Neural progenitor cell (in vitro differentiated cells): ENCODE results near the gene TGFBR3. TPM values are rescaled to one million over a fixed set of nuclear protein-coding genes. Genes with fewer than 3 reads are reported as not detected.
A peak's percentile ranks its signal among the peaks of the same experiment; 100 is the strongest.

Experiments used
- DNase-seq: peaks from one replicate; pipeline ENCODE4 v3.0.0-alpha.2; 2016; ENCODE audit warnings: low spot score
- H2AFZ ChIP-seq: fragments of 200-600 bp; sonication (generic); replicated peaks from 2 replicates; pipeline ENCODE4 v1.6.1; 2016; ENCODE audit warnings: antibody characterized with exemption
- H3F3A ChIP-seq: fragments of 200-600 bp; sonication (generic); 2 replicates; pipeline ENCODE4 v1.6.1; 2016; ENCODE audit warnings: antibody characterized with exemption, low read depth
- H3K27ac ChIP-seq: fragments of 200-600 bp; sonication (generic); 2 replicates; pipeline ENCODE4 v1.5.1; 2016; ENCODE audit warnings: mild to moderate bottlenecking
- H3K27me3 ChIP-seq: fragments of 200-600 bp; sonication (generic); 2 replicates; pipeline ENCODE4 v1.6.1; 2016; ENCODE audit warnings: mild to moderate bottlenecking, moderate library complexity
- H3K36me3 ChIP-seq: fragments of 200-600 bp; sonication (generic); 2 replicates; pipeline ENCODE4 v1.5.1; 2016
- H3K4me1 ChIP-seq: fragments of 200-600 bp; sonication (generic); 2 replicates; pipeline ENCODE4 v1.6.1; 2016; ENCODE audit warnings: mixed run types
- H3K4me2 ChIP-seq: fragments of 200-600 bp; sonication (generic); 2 replicates; pipeline ENCODE4 v1.6.1; 2016
- H3K4me3 ChIP-seq: fragments of 200-600 bp; sonication (generic); 2 replicates; pipeline ENCODE4 v1.5.1; 2016
- H3K79me2 ChIP-seq: fragments of 200-600 bp; sonication (generic); 2 replicates; pipeline ENCODE4 v1.6.1; 2016; ENCODE audit warnings: low read depth
- H3K9ac ChIP-seq: fragments of 200-600 bp; sonication (generic); 2 replicates; pipeline ENCODE4 v1.6.1; 2016
- H3K9me3 ChIP-seq: fragments of 200-600 bp; sonication (generic); 2 replicates; pipeline ENCODE4 v1.5.1; 2016; ENCODE audit warnings: low read depth
- H4K20me1 ChIP-seq: fragments of 200-600 bp; sonication (generic); 2 replicates; pipeline ENCODE4 v1.6.1; 2016; ENCODE audit warnings: low read depth
- H3K27ac Mint-ChIP-seq: 3 replicates; pipeline ENCODE4 v1.8.0; 2021; ENCODE audit warnings: mixed read lengths
- H3K27me3 Mint-ChIP-seq: 2 replicates; pipeline ENCODE4 v1.8.0; 2022; ENCODE audit warnings: low read depth, mild to moderate bottlenecking, inconsistent platforms, moderate library complexity, mixed read lengths; ENCODE audit not compliant: insufficient read depth
- H3K36me3 Mint-ChIP-seq: 3 replicates; pipeline ENCODE4 v1.8.0; 2021; ENCODE audit warnings: mixed read lengths
- H3K4me1 Mint-ChIP-seq: 3 replicates; pipeline ENCODE4 v1.8.0; 2021; ENCODE audit warnings: mixed read lengths
- H3K4me3 Mint-ChIP-seq: 3 replicates; pipeline ENCODE4 v1.8.0; 2021; ENCODE audit warnings: mild to moderate bottlenecking, moderate library complexity, mixed read lengths
- H3K9me3 Mint-ChIP-seq: 3 replicates; pipeline ENCODE4 v1.8.0; 2020; ENCODE audit warnings: mixed read lengths
- EZH2 ChIP-seq: fragments of 200-600 bp; sonication (generic); IDR thresholded peaks from 2 replicates; pipeline ENCODE4 v1.6.1; 2017; ENCODE audit warnings: antibody characterized with exemption, mild to moderate bottlenecking, moderate library complexity
- EZH2phosphoT487 ChIP-seq: fragments of 200-600 bp; sonication (generic); IDR thresholded peaks from 2 replicates; pipeline ENCODE4 v1.6.1; 2017; ENCODE audit warnings: antibody characterized with exemption
- total RNA-seq: library from RNA; depleted of rRNA; stranded (reverse); fragments of >200 nt; gene quantifications from 2 replicates; pipeline ENCODE4 v1.2.3, GENCODE V29; 2015; ENCODE audit warnings: low replicate concordance
- TF ChIP-seq, protein P1 (sequence below): fragments of 200-600 bp; sonication (generic); IDR thresholded peaks from 2 replicates; pipeline ENCODE4 v1.5.1; 2017; ENCODE audit warnings: antibody characterized with exemption, mild to moderate bottlenecking

The TGFBR3 gene
- total RNA-seq, 1 donor from 2014 or later, result 11.8 TPM

DNA sequence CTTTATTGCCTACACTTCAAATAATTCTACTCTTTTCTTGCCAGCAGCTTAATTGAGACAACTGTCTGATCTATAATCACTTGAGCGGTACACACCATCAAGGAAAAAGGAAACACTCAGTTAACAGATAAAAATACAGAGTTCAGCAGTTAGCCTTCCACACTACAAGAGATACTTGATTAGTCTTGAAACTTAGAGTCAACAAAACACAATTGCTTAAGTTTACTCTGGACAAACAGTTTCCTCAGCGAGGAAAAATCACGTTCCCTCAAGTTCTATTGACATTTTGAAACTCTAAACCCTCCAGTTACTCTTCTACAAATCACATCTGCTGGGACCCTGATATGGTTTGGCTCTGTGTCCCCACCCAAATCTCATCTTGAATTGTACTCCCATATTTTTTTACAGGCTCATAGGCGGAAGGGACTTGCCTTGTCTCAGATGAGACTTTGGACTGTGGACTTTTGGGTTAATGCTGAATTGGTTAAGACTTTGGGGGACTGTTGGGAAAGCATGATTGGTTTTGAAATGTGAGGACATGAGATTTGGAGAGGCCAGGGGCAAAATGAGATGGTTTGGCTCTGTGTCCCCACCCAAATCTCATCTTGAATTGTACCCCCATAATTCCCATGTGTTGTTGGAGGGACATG, 244.9 kb downstream of the TGFBR3 start:
- Histone ChIP-seq H3K27ac (no peak overlapping the region), H3K4me2 (no peak overlapping the region), H3K4me1 (peaks cover 37% of the 10 kb centered on the region), H3K27me3 (no peaks in the 10 kb centered on the region), H2AFZ (no peak overlapping the region), H3K36me3 (no peaks in the 10 kb centered on the region), H3K79me2 (no peaks in the 10 kb centered on the region), H3K9ac (no peak overlapping the region), H3K4me3 (no peak overlapping the region), H4K20me1 (no peaks in the 10 kb centered on the region), H3K9me3 (no peaks in the 10 kb centered on the region), H3F3A (peaks cover 26% of the 10 kb centered on the region)
- Mint-ChIP-seq H3K27me3 (peaks cover 8% of the 10 kb centered on the region), H3K36me3 (peaks cover 5% of the 10 kb centered on the region), H3K4me3 (no peak overlapping the region), H3K9me3 (peaks cover 44% of the 10 kb centered on the region), H3K27ac (no peak overlapping the region), H3K4me1 (peaks cover 20% of the 10 kb centered on the region)
- no peak for DNase-seq
- TF ChIP-seq, protein P1, sequence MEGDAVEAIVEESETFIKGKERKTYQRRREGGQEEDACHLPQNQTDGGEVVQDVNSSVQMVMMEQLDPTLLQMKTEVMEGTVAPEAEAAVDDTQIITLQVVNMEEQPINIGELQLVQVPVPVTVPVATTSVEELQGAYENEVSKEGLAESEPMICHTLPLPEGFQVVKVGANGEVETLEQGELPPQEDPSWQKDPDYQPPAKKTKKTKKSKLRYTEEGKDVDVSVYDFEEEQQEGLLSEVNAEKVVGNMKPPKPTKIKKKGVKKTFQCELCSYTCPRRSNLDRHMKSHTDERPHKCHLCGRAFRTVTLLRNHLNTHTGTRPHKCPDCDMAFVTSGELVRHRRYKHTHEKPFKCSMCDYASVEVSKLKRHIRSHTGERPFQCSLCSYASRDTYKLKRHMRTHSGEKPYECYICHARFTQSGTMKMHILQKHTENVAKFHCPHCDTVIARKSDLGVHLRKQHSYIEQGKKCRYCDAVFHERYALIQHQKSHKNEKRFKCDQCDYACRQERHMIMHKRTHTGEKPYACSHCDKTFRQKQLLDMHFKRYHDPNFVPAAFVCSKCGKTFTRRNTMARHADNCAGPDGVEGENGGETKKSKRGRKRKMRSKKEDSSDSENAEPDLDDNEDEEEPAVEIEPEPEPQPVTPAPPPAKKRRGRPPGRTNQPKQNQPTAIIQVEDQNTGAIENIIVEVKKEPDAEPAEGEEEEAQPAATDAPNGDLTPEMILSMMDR, result no peak
- TF ChIP-seq EZH2 (no peak), EZH2phosphoT487 (no peak)

DNA sequence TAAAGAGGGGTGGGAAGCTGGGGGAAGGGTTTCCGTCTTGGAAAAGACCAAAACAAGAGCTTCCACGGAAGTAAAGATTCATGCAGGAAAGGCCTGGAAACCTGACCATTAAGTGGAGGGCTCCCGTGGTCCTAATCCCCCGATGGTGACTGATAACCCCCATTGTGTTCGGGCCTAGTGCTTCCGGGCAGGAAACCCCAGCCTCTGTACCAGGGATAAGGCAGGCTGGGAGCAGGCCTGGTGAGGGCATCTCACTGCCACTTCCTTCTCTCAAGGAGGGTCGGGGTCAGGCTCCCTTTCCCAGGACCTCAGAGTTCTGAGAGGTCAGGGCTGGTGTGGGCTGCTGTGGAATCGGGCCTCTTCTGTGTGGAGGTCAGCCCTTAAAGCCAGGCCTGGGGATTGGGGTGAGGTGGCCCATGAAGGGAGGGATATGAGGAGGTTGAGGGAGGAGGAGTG, 248.4 kb downstream of the TGFBR3 start:
- H3K9ac ChIP-seq, result no peak overlapping the region
- H3K36me3 ChIP-seq, result no peaks in the 10 kb centered on the region
- H3K4me1 ChIP-seq, result peaks cover 15% of the 10 kb centered on the region
- TF ChIP-seq, protein P1, result no peak
- TF ChIP-seq EZH2phosphoT487 (no peak), EZH2 (no peak)
- Mint-ChIP-seq H3K4me1 (no peaks in the 10 kb centered on the region), H3K36me3 (peaks cover 5% of the 10 kb centered on the region), H3K4me3 (no peak overlapping the region), H3K27me3 (peaks cover 5% of the 10 kb centered on the region), H3K9me3 (peaks cover 37% of the 10 kb centered on the region), H3K27ac (no peak overlapping the region)
- peak overlapping the region; percentile 89 for H2AFZ ChIP-seq
- H3K9me3 ChIP-seq, result no peaks in the 10 kb centered on the region
- H3K27me3 ChIP-seq, result no peaks in the 10 kb centered on the region
- DNase-seq, result no peak
- no peak overlapping the region for H3K27ac ChIP-seq
- H4K20me1 ChIP-seq, result no peaks in the 10 kb centered on the region
- H3K79me2 ChIP-seq, result no peaks in the 10 kb centered on the region
- peaks cover 3% of the 10 kb centered on the region for H3F3A ChIP-seq
- H3K4me3 ChIP-seq, result no peak overlapping the region
- no peak overlapping the region for H3K4me2 ChIP-seq

DNA sequence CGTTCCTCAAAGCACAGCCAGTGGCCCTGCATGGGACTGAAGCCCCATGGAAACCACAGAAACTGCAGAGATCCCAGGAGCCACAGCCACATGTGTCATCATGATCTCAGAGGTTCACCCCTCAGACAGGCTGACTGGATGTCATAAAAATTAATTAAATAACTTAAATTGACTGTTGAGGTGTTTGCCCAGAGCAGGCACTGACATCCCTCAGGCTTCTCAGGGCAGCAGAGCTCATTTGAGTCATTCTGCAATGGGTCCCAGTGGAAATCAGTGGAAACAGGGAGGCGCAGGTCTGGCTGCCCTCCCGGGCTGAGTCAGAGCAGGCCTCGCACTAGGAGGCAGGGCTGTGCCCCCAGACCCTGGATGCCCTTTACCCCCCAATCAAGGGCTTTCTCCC, 250.2 kb downstream of the TGFBR3 start:
- no peak overlapping the region for H3K9ac ChIP-seq

More for the DNA sequence above, 250.2 kb downstream of the TGFBR3 start:
- no peak for DNase-seq
- no peak overlapping the region for H3K27ac ChIP-seq
- Mint-ChIP-seq H3K9me3 (peaks cover 21% of the 10 kb centered on the region), H3K27ac (no peak overlapping the region), H3K27me3 (peaks cover 5% of the 10 kb centered on the region), H3K4me3 (no peak overlapping the region), H3K4me1 (peaks cover 10% of the 10 kb centered on the region), H3K36me3 (no peaks in the 10 kb centered on the region)
- H3K4me3 ChIP-seq, result no peak overlapping the region
- H3K36me3 ChIP-seq, result no peaks in the 10 kb centered on the region
- H3K79me2 ChIP-seq, result no peaks in the 10 kb centered on the region
- H3F3A ChIP-seq, result peaks cover 16% of the 10 kb centered on the region
- H3K4me1 ChIP-seq, result peaks cover 25% of the 10 kb centered on the region
- H3K4me2 ChIP-seq, result no peak overlapping the region
- TF ChIP-seq, protein P1, result no peak
- TF ChIP-seq EZH2phosphoT487 (no peak), EZH2 (no peak)
- H3K27me3 ChIP-seq, result no peaks in the 10 kb centered on the region
- no peaks in the 10 kb centered on the region for H3K9me3 ChIP-seq
- H4K20me1 ChIP-seq, result no peaks in the 10 kb centered on the region
- H2AFZ ChIP-seq, result no peak overlapping the region
